CD4-positive, alpha-beta T cell treated with Interleukin-15 for 1 hour (primary cell): ENCODE measurements around the gene PAK1IP1.
"Not testable (repeated sequence)": the region's sequence is repeated elsewhere in the genome, so short reads cannot be mapped to it uniquely, and the experiment has no call there.

Source experiments
- DNase-seq: peaks from one replicate; pipeline ENCODE4 v3.0.0-alpha.2; 2020

The PAK1IP1 gene

DNA sequence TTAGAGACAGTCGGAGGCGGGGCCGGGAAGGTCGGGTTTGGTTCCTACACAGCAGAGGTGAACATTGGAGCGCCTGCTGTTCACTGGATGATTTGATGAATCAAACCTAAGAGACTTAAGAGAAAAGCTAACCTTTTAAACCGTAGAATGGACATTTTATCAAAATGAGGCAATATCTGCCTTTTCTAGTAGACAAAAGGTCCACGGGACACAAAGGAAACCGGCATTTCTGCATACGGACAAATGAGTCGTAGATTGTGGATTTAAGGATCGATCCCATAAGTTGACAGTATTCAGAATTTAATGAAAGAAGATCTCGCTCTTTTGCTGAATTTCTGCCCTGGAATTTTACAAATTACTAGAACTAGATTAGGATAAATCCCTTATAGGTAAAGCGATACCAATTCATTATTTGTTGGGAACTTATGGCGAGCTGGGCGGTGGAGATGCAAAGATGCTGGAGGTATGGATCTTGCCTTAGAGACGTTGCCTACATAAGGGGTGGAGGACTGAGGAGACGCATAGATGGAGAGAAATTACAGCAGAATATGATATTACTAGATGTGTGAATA lies 400 bp downstream of the PAK1IP1 start:
- DNase-seq = no peak

DNA sequence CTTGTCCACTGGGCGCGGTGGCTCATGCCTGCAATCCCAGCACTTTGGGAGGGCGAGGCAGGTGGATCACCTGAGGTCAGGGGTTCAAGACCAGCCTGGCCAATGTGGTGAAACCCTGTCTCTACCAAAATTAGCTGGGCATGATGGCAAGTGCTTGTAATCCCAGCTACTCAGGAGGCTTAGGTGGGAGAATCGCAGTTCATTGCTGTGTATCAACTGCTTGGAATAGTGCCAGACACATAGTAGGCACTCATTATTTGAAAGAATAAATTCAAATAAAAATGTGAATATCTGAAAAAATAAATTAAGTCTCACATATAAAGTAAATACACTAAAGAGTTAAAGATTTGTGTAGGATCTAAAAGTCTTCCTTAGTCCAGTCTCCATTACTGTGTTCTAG lies 1.9 kb downstream of the PAK1IP1 start:
- DNase-seq = no peak

DNA sequence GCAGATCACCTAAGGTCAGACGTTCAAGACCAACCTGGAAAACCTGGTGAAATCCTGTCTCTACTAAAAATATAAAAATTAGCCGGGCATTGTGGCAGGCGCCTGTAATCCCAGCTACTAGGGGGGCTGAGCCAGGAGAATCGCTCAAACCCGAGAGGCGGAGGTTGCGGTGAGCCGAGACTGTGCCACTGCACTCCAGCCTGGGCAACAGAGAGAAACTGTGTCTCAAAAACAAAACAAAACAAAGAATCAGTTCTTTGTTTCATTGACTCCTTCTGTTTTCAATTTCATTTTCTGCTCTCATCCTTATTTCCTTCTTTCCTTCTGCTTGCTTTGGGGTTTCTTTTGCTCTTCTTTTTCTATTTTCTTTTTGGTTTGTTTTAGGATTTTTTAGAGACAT lies 19.2 kb downstream of the PAK1IP1 start:
- no peak for DNase-seq

DNA sequence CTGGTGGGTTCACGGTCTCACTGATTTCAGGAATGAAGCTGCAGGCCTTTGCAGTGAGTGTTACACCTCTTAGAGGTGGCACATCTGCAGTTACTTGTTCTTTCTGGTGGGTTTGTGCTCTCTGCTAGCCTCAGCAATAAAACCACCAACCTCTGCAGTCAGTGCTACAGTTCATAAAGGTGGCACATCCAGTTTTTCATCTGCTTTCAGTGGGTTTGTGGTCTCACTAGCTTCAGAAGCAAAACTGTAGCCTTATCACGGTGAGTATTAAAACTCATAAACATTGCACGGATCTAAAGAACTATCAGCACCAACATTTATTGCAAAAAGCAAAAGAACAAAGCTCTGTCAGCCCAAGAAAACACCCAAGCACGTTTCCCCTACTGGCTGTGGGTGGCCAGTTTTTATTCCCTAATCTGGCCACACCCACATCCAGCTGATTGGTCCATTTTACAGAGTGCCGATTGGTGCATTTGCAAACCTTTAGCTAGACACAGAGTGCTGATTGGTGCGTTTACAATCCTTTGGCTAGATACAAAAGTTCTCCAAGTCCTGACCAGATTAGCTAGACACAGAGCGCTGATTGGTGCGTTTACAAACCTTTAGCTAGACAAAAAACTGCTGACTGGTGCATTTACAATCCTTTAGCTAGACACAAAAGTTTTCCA lies 24.7 kb downstream of the PAK1IP1 start:
- DNase-seq = peak; percentile 57

DNA sequence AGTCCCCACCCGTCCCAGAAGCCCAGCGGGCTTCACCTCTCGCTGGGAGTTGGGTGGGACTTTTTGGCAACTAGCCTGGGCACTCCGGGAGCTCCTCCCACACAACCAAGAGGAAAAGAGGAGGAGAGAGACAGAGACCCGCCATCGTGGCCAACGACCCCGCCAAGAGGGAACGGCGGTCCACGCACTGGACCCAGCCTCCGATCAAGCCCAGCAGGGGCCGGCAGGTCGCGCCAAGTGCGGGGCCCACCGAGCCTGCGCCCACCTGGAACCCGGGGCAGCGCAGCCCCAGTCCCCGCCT lies 25.1 kb downstream of the PAK1IP1 start:
- no peak for DNase-seq

DNA sequence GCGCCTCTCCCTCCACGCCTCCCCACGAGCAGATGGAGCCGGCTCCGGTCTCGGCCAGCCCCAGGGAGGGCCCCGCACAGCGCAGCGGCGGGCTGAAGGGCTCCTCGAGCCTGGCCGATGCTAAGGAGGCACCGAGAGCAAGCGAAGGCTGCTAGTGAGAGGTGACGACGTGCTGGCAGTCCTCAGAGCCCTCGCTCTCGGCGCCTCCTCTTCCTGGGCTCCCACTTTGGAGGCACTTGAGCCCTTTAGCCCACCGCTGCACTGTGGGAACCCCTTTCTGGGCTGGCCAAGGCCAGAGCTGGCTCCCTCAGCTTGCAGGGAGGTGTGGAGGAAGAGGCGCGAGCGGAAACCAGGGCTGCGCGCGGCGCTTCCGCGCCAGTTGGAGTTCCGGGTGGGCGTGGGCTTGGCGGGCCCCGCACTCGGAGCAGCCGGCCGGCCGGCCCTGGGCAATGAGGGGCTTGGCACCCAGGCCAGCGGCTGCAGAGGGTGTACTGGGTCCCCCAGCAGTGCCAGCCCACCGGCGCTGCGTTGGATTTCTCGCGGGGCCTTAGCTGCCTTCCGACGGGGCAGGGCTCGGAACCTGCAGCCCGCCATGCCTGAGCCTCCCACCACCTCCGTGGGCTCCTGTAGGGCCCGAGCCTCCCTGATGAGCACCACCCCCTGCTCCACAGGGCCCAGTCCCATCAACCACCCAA lies 25.6 kb downstream of the PAK1IP1 start:
- DNase-seq = peak; percentile 50

DNA sequence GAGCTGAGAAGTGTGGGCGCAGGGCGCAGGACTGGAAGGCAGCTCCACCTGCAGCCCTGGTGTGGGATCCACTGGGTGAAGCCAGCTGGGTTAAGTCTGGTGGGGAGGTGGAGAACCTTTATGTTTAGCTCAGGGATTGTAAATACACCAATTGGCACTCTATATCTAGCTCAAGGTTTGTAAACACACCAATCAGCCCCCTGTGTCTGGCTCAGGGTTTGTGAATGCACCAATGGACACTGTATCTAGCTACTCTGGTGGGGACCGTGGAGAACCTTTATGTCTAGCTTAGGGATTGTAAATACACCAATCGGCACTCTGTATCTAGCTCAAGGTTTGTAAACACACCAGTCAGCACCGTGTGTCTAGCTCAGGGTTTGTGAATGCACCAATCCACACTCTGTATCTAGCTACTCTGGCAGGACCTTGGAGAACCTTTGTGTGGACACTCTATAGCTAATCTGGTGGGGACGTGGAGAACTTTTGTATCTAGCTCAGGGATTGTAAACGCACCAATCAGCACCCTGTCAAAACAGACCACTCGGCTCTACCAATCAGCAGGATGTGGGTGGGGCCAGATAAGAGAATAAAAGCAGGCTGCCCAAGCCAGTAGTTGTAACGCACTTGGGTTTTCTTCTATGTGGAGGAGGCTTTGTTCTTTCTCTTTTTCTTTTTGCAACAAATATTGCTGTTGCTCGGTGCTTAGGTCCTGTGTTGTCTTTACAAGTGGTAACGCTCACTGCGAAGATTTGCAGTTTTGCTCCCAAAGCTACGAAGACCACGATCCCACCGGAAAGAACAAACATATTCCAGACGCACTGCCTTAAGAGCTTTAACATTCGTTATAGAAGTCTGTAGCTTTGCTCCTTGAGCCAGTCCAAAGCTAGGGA lies 26.4 kb downstream of the PAK1IP1 start:
- peak; percentile 19 for DNase-seq

DNA sequence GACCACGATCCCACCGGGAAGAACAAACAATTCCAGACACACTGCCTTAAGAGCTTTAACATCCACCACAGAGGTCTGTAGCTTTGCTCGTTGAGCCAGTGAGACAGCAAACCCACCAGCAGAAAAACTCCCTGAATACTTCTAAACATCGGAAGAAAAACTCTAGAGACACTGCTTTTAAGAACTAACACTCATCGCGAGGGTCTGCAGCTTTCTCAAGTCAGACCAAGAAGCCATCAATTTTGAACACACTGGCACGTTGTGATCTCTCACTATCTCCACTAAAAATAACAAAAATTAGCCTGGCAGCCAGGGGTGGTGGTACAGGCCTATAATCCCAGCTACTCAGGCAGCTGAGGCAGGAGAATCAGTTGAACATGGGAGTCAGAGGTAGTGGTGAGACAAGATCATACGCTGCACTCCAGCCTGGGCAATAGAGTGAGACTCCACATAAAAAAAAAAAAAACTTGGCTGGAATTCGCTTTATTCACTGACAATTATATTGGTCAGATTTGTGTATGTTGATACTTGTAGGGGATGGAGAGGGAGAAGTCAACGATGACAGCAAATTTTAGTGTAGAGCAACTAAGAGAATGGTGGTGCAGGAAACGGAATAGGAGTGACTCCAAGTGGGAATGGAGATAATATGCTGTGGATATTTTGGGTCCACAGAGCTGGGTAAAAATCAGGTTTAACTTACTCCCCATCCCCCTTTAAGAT lies 27.2 kb downstream of the PAK1IP1 start:
- DNase-seq = no peak

DNA sequence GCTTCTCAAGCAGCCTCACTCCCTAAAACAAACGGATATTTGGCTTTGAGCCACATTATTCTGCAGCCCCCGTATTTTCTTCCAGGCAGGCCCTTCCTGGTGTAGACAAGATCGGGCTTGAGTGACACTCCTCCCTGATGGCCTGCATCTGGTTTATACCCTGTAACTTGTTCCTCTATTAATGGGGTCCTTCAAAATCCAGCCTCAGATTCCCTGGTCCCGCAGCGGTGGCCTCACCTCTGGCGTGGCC lies 27.7 kb downstream of the PAK1IP1 start:
- no peak for DNase-seq

DNA sequence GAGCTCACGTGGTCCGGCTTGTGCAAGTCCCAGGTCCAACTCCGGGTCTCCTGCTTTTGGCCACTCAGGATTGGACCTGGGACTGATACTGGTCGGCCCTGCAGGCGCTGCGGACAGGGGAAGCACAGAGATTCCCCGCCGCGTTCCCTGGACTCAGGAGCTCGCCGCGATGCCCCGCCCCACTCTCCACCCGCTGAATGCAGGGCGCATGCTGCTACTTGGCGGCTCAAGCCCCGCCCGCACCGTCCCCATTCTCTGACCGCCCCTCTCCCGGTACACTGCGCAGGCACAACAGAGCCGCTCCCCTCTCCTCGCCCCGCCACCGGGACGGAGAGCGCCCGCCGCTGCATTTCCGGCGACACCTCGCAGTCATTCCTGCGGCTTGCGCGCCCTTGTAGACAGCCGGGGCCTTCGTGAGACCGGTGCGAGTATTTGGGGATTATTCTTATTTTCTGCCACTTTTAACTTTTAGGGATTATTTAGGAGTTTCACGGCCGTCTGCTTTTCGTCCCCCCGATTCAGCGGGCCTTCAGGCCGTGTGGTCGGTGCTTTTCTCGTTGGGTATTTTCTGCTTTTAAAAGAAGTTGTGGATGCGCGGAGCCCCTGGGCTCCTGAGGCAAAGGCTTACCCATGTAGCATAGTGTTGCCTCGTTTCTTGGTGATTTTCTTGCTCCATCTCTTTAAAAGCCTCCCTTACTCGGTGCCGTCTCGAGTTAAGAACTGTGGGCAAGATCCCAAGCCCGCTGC lies 28.2 kb downstream of the PAK1IP1 start, which contains the start of gene TMEM14C:
TSS of gene TMEM14C (plus strand) at position 251 of the 747 bp plus-strand sequence. CDS start 1,544 bp downstream, outside the sequence.
- peak; percentile 81 for DNase-seq

DNA sequence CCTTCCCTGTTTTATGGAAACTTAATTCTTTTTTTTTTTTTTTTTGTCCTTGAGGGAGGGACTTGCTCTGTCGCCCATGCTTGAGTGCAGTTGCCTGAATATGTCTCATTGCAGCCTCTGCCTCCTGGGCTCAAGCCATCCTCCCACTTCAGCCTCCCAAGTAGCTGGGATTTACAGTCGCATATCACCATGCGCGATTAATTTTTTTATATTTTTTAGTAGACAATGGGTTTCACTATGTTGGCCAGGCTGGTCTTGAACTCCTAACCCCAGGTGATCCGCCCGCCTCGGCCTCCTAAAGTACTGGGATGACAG lies 28.8 kb downstream of the PAK1IP1 start:
- DNase-seq = no peak

DNA sequence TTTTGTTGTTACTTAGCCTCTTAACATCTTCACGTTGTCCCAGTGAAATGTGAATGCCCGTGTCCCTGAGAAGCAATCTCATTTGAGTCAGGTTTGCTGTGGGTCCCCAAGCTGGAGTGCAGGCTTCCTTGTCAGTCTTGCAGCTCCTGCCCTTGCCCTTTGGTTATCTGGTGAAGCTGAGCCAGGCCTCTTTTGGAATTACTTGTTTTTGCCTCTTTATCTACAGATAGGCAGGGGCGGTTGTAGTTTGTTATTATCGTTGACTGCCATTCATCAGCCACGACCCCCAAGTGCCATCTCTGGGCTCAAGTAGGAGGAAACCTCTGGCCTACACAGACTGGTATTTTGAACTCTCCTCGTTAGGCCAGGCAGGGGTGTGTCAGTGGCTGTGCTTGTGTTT lies 30.3 kb downstream of the PAK1IP1 start:
- no peak for DNase-seq

DNA sequence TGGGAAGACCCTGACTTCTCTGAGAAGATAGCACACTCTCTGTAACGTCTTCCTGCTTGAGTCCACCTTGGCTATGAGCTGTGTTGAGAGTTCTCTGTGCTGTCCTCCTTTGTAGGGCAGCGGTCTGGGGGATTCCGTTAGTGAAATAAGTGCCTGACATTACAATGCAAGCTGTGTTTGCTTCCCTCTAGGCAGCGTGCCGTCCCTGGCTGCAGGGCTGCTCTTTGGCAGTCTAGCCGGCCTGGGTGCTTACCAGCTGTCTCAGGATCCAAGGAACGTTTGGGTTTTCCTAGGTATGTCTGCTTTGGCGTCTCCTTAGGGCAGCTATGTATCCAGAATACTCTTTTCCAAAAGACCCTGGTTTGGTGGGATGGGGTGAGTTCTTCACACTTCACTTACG lies 30.9 kb downstream of the PAK1IP1 start:
- DNase-seq = no peak

DNA sequence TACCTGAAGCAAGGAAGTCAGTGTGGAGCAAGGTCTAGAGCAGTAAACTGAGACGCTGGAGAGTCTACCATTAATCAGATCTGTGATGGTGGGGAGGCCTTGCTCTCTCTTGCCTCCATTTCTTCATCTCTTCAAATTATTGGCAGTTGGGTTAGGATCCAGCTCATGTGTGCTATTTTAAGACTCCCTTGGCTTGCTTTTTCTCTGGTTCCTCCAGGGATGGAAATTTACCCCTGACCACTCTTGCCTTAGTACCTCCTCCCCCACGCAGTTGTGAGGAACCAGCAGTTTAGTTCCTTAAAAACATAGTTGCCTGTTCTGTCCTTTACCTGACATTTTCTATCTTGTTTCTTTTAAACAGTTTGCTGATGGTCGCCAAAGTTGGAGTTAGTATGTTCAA lies 35.5 kb downstream of the PAK1IP1 start:
- no peak for DNase-seq

DNA sequence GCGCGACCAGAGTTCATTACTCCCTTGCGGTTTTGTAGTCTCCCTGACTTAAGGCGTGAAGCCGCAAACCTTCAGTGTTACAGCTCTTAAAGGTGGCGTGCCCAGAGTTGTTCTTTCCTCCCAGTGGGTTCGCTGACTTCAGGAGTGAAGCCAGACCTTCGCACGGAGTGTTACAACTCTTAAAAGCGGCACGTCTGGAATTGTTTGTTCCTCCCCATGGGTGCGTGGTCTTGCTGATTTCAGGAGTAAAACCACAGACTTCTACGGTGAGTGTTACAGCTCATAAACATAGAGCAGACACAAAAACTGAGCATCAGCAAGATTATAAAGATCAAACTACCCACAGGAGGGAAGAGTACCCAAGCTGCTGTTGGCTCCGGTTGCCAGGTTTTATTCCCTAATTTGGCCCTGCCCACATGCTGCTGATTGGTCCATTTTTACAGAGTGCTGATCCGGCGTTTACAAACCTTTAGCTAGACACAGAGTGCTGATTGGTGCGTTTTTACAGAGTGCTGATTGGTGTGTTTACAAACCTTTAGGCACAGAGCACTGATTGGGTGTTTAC lies 38.5 kb downstream of the PAK1IP1 start:
- peak; percentile 24 for DNase-seq

DNA sequence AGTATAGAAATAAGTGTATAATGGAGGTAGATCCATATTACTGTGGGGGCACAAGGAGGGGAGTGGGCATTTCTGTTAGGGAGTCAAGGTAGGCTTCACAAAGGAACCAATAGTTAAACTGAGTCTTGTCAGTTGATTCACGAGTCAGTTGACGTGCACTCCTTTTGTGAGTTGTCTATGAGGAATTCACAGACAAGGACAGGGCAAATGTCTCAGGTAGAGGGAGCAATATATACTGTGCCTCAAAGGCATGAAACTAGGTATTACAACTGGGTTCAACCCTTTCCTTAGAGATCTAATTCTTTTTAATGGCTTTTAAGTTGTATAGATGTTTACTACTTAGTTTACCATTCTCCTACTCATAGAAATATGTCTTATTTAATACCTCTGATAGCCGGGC lies 39.1 kb downstream of the PAK1IP1 start:
- DNase-seq = no peak

DNA sequence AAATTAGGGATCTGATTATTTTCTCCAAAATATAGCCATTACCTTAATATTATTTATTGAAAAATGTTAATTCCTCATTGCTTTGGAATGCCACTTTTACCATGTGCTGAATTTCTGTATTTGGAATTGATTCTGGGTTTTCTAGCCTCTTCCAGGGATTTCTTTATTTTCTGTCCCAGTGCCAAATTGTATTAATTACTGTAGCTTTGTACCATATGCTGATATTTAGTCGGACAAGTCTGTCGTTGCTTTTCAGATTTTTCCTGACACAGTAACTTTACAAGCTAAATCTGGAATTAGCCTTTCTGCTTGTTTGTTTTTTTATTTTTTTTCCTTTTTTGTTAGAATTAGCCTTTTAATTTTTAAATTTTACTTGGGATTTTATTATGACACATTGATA lies 42.0 kb downstream of the PAK1IP1 start:
- no peak for DNase-seq

DNA sequence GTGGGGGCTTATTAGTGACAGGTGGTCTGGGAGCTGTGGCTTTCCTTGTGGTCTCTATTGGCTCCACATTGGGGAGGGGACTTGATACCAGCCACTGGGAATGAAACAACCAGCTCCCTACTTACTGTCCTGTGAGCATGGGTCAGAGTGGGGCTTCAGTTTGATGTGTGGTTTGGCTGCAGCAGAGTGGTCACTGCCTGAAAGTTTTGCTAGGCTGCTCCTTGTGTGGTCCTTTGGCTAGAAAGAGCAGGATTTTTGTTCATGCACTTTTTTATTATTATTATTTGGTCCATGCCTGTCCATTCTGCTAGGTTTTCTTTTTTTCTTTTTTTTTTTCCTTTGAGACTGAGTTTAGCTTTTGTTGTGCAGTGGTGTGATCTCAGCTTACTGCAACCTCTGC lies 45.3 kb downstream of the PAK1IP1 start:
- no peak for DNase-seq

DNA sequence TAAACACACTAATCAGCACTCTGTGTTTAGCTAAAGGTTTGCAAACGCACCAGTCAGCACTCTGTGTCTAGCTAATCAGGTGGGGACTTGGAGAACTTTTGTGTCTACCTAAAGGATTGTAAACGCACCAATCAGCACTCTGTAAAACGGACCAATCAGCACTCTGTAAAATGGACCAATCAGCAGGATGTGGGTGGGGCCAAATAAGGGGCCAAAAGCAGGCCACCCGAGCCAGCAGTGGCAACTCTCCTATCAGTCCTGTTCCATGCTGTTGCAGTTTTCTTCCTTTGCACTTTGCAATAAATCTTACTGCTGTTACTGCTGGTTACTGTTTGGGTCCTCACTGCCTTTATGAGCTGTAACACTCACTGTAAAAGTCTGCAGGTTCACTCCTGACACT lies 46.9 kb downstream of the PAK1IP1 start:
- DNase-seq = not testable (repeated sequence)

DNA sequence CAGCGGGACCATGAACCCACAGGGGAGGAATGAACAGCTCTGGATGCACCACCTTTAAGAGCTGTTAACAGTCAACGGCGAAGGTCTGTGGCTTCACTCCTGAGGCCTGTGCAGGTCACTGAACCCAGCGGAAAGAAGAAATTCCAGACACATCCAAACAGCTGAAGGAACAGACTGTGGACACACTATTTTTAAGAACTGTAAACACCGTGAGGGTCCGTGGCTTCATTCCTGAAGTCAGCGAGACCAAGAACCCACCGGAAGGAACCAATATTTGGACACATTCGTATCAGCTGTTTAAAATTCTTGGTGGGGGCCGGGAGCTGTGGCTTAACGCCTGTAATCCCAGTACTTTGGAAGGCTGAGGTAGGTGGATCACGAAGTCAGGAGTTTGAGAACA lies 47.5 kb downstream of the PAK1IP1 start:
- DNase-seq = no peak

DNA sequence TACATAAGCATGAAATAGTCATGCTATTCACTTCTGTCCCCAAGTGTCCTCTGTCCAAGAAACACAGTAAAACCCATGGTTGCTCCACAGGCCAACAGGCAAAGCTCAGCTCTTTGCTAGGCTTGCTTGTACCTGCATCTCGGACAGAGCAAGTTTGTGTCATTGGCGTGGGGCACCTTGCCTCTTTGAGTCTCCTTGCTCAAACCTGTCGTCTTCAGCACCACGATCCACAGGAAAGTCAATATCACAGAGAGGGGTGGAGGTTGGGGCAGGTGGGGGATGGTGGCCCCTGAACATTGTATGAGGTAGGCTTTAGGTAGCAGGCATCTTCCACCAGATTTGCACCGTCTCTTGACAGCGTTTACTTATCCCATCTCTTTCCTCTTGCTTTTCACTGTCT lies 48.7 kb downstream of the PAK1IP1 start:
- DNase-seq = no peak

DNA sequence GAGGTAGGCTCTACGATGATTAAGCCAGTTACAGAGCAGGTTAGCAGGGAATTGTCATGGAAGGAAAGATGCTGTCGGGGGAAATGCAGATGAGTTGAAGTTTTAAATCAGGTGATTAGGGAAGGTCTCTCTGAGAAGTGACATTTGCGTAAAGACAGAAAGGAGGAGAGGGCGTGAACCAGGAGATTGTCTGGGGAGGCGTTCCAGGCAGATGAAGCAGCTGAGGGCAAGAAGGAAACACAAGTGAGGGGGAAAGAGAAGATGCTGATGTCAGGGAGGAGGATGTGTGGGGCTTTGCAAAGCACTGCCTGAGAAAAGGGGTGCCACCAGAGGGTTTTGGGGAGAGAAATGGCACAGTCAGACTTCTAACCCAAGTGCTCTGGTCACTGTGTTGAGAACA lies 50.3 kb downstream of the PAK1IP1 start:
- no peak for DNase-seq
